DMS153 (cell line): ENCODE measurements around the gene KIAA1210.
A peak's percentile ranks its signal among the peaks of the same experiment; 100 is the strongest.

ENCODE experiments used
- DNase-seq: peaks from one replicate; lab custom pipeline; 2025; lab: John Stamatoyannopoulos, UW

The KIAA1210 gene

GRCh38 chrX:119090627-119091026 is 37.0 kb downstream of the KIAA1210 start:
- DNase-seq = no peak

DNA sequence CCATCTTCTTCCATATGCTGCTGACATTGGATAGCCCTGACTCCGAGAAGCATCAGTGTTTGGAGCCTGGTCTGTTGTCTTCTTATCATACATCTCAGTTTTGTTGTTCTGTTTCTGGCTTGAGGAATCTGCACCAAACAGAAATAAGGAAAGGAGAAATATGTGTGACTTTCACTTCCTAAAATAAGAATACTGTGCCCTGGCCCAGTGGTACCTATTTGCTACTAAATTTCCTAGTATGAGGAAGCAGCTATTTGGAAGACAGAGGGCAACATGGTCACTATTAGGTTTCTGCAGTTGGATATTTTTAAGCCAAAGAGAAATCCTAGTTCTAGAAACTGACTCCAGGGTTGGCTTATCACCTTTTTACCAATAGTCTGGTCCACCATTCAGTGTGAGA is 38.0 kb downstream of the KIAA1210 start:
- no peak for DNase-seq

- no peak for DNase-seq
These were observed 40.5 kb downstream of the KIAA1210 start for GRCh38 chrX:119087121-119087520.

GRCh38 chrX:119084766-119085165 is 42.8 kb downstream of the KIAA1210 start:
- no peak for DNase-seq

GRCh38 chrX:119082278-119082677 is 45.3 kb downstream of the KIAA1210 start:
- no peak for DNase-seq

DNA sequence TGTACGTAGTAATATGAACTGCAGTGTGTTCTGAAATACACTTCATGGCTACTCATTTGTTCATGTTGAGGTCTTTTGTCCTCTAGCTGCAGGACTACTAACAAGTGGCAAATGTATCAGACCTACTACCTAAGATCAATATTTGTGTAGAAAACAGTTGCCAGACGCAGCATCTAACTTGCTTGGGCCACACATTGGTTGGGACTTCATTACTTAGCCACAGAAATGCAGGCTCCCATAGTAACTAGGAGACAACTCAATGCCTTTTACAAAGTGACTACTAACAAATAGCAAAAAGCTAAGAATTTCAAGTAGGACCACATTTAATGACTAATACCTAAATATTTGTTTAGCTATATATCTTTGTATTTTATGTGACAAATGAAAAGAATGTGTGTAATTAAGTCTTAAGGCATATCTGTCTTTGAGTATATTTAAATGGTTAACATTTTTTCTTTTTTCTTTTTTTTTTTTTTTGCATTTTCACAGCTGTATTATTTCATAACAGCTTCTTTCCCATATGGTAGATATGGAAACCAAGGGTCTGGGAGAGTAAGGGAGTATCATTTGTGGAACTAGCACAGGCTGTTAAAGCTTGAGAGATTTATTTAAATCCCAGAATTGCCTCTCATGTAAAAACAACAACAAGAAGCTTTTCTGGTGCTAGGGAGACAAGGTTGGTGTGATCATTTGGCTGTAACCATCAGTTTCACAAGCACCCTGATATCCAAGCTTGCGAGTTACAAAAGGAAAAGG is 52.2 kb downstream of the KIAA1210 start:
- DNase-seq = no peak

- DNase-seq = no peak
These were observed 53.7 kb downstream of the KIAA1210 start for GRCh38 chrX:119073911-119074310.

- no peak for DNase-seq
These were observed 54.3 kb downstream of the KIAA1210 start for GRCh38 chrX:119073200-119073905.

- no peak for DNase-seq
These were observed 54.9 kb downstream of the KIAA1210 start, which contains the start of gene CT47C1 for GRCh38 chrX:119072744-119073143. TSS of gene CT47C1 (plus strand) at chrX:119072993. CDS start at chrX:119073226, 233 bp downstream.

- DNase-seq = no peak
These were observed 56.2 kb downstream of the KIAA1210 start for GRCh38 chrX:119071381-119071780.

GRCh38 chrX:119069762-119070161 is 57.9 kb downstream of the KIAA1210 start:
- no peak for DNase-seq

DNA sequence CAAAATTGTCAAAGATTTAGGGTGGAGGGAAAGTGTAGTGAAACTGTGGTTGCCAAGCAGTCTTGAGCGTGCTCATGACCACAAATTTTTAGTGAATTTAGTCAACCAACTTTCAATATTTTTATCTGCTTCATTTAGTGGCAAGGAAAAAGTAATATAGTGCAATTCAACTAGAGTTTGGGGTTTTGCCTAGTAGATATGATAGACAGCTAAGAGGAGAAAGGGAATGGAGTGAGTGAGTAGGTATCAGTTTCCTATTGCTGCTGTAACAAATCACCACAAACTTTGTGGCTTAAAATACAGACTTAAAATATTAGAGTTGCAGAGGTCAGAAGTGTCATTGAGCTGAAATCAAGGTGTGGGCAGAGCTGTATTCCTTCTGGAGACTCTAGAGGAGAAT is 58.5 kb downstream of the KIAA1210 start:
- no peak for DNase-seq

DNA sequence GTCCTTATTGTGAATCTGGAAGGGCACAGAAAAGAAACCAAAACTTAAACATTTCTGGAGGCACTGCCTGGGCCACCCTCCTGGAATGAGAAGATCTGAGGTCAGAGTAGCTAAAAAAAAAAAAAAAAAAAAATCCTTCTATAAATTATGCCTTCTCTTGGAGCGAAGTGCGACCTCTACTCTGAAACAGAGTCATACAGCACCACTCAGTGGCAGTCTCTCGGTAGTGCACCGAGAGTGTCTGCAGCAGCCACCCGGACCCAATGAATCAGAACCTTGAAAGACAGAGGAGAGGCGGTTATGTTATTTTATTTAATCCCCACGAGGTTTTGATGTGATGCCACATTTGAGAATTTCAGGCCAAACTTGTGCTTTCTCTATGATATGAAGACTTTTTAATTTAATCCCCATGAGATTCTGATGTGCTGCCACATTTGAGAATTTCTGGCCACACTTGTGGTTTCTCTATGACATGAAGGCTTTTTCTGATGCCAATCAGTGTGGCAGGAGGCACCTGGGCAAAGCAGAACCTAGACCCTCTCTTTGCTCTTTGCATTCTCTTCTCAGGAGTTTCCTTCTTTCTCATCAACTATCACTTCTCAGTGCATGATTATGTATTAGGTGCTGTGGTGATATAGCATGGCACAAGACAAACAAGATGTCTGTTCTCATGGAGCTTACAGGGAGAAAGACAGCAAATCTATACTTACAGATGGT is 60.4 kb downstream of the KIAA1210 start:
- DNase-seq = peak; percentile 0

DNA sequence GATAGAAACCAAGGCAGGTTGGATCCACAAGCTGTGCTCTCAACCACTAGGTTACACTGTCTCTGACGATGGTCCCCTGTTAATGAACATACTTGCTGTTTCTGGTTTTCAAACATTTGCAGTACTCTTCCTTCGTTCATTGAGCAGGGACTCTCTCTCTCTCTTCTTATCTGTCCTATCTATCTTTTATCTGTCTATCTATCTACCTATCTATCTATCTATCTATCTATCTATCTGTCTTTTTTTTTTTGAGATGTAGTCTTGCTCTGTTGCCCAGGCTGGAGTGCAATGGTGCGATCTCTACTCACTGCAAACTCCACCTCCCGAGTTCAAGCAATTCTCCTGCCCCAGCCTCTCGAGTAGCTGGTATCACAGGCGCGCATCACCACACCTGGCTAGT is 64.2 kb downstream of the KIAA1210 start:
- DNase-seq = no peak

DNA sequence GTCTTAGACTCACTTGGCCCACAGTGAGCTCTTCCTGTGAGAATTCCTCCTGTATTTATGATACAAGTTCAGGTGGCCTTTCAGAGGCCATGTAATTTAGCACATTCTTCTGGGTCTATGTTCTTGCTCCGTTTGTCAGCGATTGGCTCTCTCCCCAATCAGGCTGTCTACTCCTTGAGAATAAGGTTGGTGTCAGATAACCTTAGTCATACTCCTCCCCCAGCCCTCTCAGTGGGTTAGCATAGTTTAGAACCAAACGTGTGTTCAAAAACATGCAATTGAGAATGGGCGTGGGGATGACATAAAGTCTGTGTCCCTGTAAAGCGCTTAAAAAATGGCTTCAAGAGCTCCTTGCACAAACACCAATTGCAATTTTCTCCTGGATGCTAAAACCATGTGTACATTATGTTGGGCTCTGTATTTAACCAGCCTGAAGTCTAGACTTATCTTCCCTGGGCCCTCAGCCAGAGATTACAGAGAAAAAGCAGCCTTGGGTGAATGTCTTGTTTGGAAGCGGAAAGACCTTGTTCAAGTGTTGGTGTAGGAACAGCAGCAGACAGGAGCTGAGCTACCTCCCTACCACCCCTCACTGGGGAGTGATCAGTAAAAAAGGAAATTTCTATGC is 64.8 kb downstream of the KIAA1210 start:
- DNase-seq = no peak

DNA sequence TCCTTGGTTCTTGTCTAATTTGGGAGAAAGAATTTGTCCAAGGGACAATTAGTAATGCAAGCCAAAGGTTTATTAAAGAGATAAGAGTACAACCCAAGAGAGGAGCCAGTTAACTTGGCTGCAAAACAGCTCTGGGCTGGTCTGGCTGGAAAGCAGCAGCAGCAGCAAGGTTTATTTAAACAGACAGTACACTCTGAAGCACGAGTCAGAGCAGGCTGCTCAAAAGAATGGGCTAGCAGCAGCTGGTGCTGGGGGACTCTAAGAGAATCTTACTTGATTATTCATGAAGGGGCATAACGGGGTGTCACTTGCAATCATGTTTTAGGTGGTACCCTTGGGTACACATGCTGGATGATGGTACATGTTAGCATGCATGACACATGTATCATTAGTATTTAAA is 71.9 kb downstream of the KIAA1210 start:
- no peak for DNase-seq

DNA sequence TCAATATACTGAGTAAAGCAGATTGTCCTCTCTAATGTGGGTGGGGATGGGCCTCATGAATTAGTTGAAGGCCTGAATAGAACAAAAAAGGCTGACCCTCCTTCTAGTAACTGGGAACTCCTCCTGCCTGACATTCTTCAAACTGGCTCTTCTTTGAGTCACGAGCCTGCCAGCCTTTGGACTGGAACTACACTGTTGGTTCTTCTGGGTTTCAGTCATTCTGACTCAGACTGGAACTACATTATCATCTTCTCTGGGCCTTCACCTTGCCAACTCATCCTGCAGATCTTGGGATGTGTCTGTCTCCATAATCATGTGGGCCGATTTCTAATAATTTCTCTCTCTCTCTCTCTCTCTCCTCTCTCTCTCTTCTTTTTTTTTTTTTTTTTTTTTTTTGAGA is 81.7 kb downstream of the KIAA1210 start:
- no peak for DNase-seq

- DNase-seq = no peak
These were observed 84.6 kb downstream of the KIAA1210 start for GRCh38 chrX:119042996-119043395.

DNA sequence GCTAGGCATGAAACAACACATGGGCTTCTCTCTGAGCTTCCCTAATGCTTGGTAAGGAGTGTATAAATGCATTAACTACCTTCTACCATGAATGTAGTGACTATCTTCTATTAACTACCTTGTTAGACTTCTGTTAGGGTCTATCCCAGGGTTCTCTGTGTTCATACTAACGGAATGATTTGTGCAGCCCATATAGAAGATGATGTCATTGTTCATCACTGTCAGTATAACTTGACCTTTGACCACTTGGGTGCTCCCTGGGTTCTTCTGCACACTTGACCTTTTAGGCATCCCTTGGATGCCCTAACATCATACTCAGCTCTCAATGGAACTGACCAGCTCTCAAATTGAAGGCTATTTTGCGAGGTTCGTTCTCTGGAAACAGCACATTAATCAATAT is 85.6 kb downstream of the KIAA1210 start:
- no peak for DNase-seq

GRCh38 chrX:119041175-119041574 is 86.4 kb downstream of the KIAA1210 start:
- no peak for DNase-seq

GRCh38 chrX:119040432-119040831 is 87.2 kb downstream of the KIAA1210 start:
- no peak for DNase-seq
